ENCODE measurements around the gene MSRB3. TPM values are rescaled to one million over a fixed set of nuclear protein-coding genes. Genes with fewer than 3 reads are reported as not detected.
"Not testable (repeated sequence)": the region's sequence is repeated elsewhere in the genome, so short reads cannot be mapped to it uniquely, and the experiment has no call there.

The MSRB3 gene
- total RNA-seq, 5 donors from 2014 or later (not counting 1 experiment from before 2014, with no cell fraction given) = 0.22 to 0.90 (median 0.56) TPM

- no peaks in the 10 kb centered on the region for H3K9me3 ChIP-seq
- Mint-ChIP-seq H3K9me3 (no peaks in the 10 kb centered on the region), H3K36me3 (no peaks in the 10 kb centered on the region), H3K27ac (no peak overlapping the region), H3K4me1 (peaks cover 9 to 13% (median 9%) of the 10 kb centered on the region in 3 donors), H3K27me3 (peaks cover 41 to 50% of the 10 kb centered on the region in 2 donors), H3K4me3 (no peak overlapping the region)
- WGBS (ENCODE audit: insufficient coverage) = no CpG with 5 or more reads among the region's 3 CpGs
- H3K36me3 ChIP-seq (ENCODE audit: control insufficient read depth in 2 of 2, extremely low read depth in 1 of 2, insufficient read depth in 1 of 2, low read length in 1 of 2) = no peaks in the 10 kb centered on the region
- H3K27ac ChIP-seq (ENCODE audit: low read length) = no peak overlapping the region
- DNase-seq (no peak), ATAC-seq (replicated peaks in 1 of 4) (no peak)
- ChIA-PET POLR2A (no interaction called here), CTCF (no interaction called here)
- peaks cover 0 to 30% of the 10 kb centered on the region in 2 experiments for H3K27me3 ChIP-seq (replicated peaks in 1 of 2; ENCODE audit: control insufficient read depth in 2 of 2, extremely low read depth in 1 of 2, insufficient read depth in 2 of 2, low read length in 1 of 2)
- no peak overlapping the region for H3K4me3 ChIP-seq (ENCODE audit: control insufficient read depth in 1 of 2, extremely low read depth in 1 of 2, low read length in 1 of 2)
- peaks cover 0 to 6% of the 10 kb centered on the region in 2 experiments for H3K4me1 ChIP-seq (ENCODE audit: control insufficient read depth in 1 of 2, extremely low read depth in 1 of 2, insufficient read depth in 2 of 2, low read length in 2 of 2)
Observed at GRCh38 chr12:65280306-65280705, 1.8 kb downstream of the MSRB3 start.

DNA sequence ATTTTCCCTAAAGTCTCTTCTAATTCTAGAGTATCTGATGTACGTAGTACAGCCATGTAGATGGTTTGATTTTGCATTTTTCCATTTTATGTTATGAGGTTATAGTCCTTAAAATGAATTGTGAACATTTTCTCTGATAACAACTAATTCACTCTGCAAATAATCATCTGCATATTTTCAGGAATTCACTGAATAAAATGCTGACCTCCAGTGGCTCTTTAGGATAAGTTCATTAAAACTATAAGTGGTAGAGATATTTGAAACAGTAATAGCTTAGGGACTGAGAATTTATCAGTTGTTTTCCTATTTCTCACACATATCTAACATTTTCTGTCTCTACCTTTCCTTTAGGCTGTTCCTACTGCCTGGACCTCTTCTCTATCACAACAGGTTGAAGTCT lies 4.4 kb downstream of the MSRB3 start:
- H3K27ac Mint-ChIP-seq = no peak overlapping the region
- H3K27ac ChIP-seq (ENCODE audit: low read length) = no peak overlapping the region
- H3K9me3 Mint-ChIP-seq = no peaks in the 10 kb centered on the region
- no peaks in the 10 kb centered on the region for H3K36me3 ChIP-seq (ENCODE audit: control insufficient read depth in 2 of 2, extremely low read depth in 1 of 2, insufficient read depth in 1 of 2, low read length in 1 of 2)
- no peak for ATAC-seq (replicated peaks in 1 of 4)
- no peak for DNase-seq
- no peaks in the 10 kb centered on the region for H3K36me3 Mint-ChIP-seq
- no CpG with 5 or more reads among the region's 1 CpG for WGBS (ENCODE audit: insufficient coverage)
- H3K27me3 ChIP-seq (replicated peaks in 1 of 2; ENCODE audit: control insufficient read depth in 2 of 2, extremely low read depth in 1 of 2, insufficient read depth in 2 of 2, low read length in 1 of 2) = peaks cover 0 to 27% of the 10 kb centered on the region in 2 experiments
- peaks cover 7 to 8% (median 7%) of the 10 kb centered on the region in 3 donors for H3K4me1 Mint-ChIP-seq
- no peaks in the 10 kb centered on the region for H3K9me3 ChIP-seq
- POLR2A ChIA-PET = no interaction called here
- peaks cover 41 to 44% of the 10 kb centered on the region in 2 donors for H3K27me3 Mint-ChIP-seq
- H3K4me3 Mint-ChIP-seq = no peak overlapping the region
- H3K4me3 ChIP-seq (ENCODE audit: control insufficient read depth in 1 of 2, extremely low read depth in 1 of 2, low read length in 1 of 2) = no peak overlapping the region
- peaks cover 0 to 6% of the 10 kb centered on the region in 2 experiments for H3K4me1 ChIP-seq (ENCODE audit: control insufficient read depth in 1 of 2, extremely low read depth in 1 of 2, insufficient read depth in 2 of 2, low read length in 2 of 2)
- CTCF ChIA-PET = interaction anchor here in 1 of 2 donors (0.6 kb wide), 1 partner anchor 21 kb away, joined by 3 read pairs; no protein-coding TSS in a partner anchor

- H3K27ac ChIP-seq (ENCODE audit: low read length); CTCF ChIA-PET; H3K4me3 ChIP-seq (ENCODE audit: control insufficient read depth in 1 of 2, extremely low read depth in 1 of 2, low read length in 1 of 2); H3K27ac Mint-ChIP-seq; H3K9me3 ChIP-seq; H3K36me3 ChIP-seq (ENCODE audit: control insufficient read depth in 2 of 2, extremely low read depth in 1 of 2, insufficient read depth in 1 of 2, low read length in 1 of 2); ATAC-seq (replicated peaks in 1 of 4); H3K36me3 Mint-ChIP-seq; H3K4me3 Mint-ChIP-seq; POLR2A ChIA-PET; H3K4me1 Mint-ChIP-seq; H3K4me1 ChIP-seq (ENCODE audit: control insufficient read depth in 1 of 2, extremely low read depth in 1 of 2, insufficient read depth in 2 of 2, low read length in 2 of 2); H3K9me3 Mint-ChIP-seq; DNase-seq: not testable (repeated sequence)
- WGBS (ENCODE audit: insufficient coverage) = 100% methylated on average over 1 of the region's 7 CpGs
- H3K27me3 Mint-ChIP-seq = peaks cover 30 to 32% of the 10 kb centered on the region in 2 donors
- peaks cover 0 to 14% of the 10 kb centered on the region in 2 experiments for H3K27me3 ChIP-seq (replicated peaks in 1 of 2; ENCODE audit: control insufficient read depth in 2 of 2, extremely low read depth in 1 of 2, insufficient read depth in 2 of 2, low read length in 1 of 2)
Observed at GRCh38 chr12:65285532-65285931, 7.0 kb downstream of the MSRB3 start.

DNA sequence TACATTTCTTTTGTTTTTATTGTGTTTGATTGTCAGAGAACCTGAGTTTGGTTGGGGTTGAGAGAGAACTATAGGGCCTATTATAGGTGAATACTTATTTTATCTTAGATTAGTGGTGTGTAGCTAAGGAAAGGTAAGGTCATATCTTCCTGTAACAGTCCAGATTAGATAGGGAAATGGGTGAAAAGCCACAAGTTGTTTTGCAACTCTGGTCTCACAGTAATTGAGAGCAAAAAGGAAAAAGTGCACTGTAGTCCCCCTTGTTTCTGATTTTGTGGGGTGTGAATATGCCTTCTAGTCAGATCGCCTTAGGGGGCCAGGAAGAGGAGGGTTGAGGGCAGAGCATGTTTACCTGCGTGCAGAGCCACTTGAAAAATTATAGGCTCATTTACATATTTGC lies 8.9 kb downstream of the MSRB3 start:
- Histone ChIP-seq H3K4me3 (ENCODE audit: control insufficient read depth in 1 of 2, extremely low read depth in 1 of 2, low read length in 1 of 2) (no peak overlapping the region), H3K4me1 (ENCODE audit: control insufficient read depth in 1 of 2, extremely low read depth in 1 of 2, insufficient read depth in 2 of 2, low read length in 2 of 2) (no peaks in the 10 kb centered on the region), H3K27me3 (replicated peaks in 1 of 2; ENCODE audit: control insufficient read depth in 2 of 2, extremely low read depth in 1 of 2, insufficient read depth in 2 of 2, low read length in 1 of 2) (peaks cover 0 to 10% of the 10 kb centered on the region in 2 experiments), H3K9me3 (no peaks in the 10 kb centered on the region), H3K27ac (ENCODE audit: low read length) (no peak overlapping the region), H3K36me3 (ENCODE audit: control insufficient read depth in 2 of 2, extremely low read depth in 1 of 2, insufficient read depth in 1 of 2, low read length in 1 of 2) (no peaks in the 10 kb centered on the region)
- no peak for ATAC-seq (replicated peaks in 1 of 4)
- no peak for DNase-seq
- no peak overlapping the region for H3K27ac Mint-ChIP-seq
- H3K9me3 Mint-ChIP-seq = no peaks in the 10 kb centered on the region
- ChIA-PET CTCF (no interaction called here), POLR2A (no interaction called here)
- H3K36me3 Mint-ChIP-seq = no peaks in the 10 kb centered on the region
- H3K27me3 Mint-ChIP-seq = peaks cover 21 to 24% of the 10 kb centered on the region in 2 donors
- WGBS (ENCODE audit: insufficient coverage) = no CpG with 5 or more reads among the region's 2 CpGs
- no peak overlapping the region for H3K4me3 Mint-ChIP-seq
- no peaks in the 10 kb centered on the region for H3K4me1 Mint-ChIP-seq

GRCh38 chr12:65292241-65292640 lies 13.8 kb downstream of the MSRB3 start:
- Mint-ChIP-seq H3K27ac (no peak overlapping the region), H3K36me3 (no peaks in the 10 kb centered on the region), H3K27me3 (peaks cover 18 to 21% of the 10 kb centered on the region in 2 donors), H3K4me1 (no peaks in the 10 kb centered on the region), H3K4me3 (no peak overlapping the region), H3K9me3 (peaks cover 4 to 7% (median 6%) of the 10 kb centered on the region in 3 donors)
- Histone ChIP-seq H3K27me3 (replicated peaks in 1 of 2; ENCODE audit: control insufficient read depth in 2 of 2, extremely low read depth in 1 of 2, insufficient read depth in 2 of 2, low read length in 1 of 2) (peaks cover 0 to 4% of the 10 kb centered on the region in 2 experiments), H3K9me3 (no peaks in the 10 kb centered on the region), H3K36me3 (ENCODE audit: control insufficient read depth in 2 of 2, extremely low read depth in 1 of 2, insufficient read depth in 1 of 2, low read length in 1 of 2) (no peaks in the 10 kb centered on the region), H3K27ac (ENCODE audit: low read length) (no peak overlapping the region), H3K4me1 (ENCODE audit: control insufficient read depth in 1 of 2, extremely low read depth in 1 of 2, insufficient read depth in 2 of 2, low read length in 2 of 2) (no peaks in the 10 kb centered on the region), H3K4me3 (ENCODE audit: control insufficient read depth in 1 of 2, extremely low read depth in 1 of 2, low read length in 1 of 2) (no peak overlapping the region)
- ATAC-seq (replicated peaks in 1 of 4) (no peak), DNase-seq (no peak)
- CTCF ChIA-PET = no interaction called here
- WGBS (ENCODE audit: insufficient coverage) = 84% methylated on average over 2 of the region's 2 CpGs
- POLR2A ChIA-PET = no interaction called here

- ATAC-seq (replicated peaks in 1 of 4) = no peak
- WGBS (ENCODE audit: insufficient coverage) = no CpG with 5 or more reads among the region's 1 CpG
- no peaks in the 10 kb centered on the region for H3K36me3 ChIP-seq (ENCODE audit: control insufficient read depth in 2 of 2, extremely low read depth in 1 of 2, insufficient read depth in 1 of 2, low read length in 1 of 2)
- Mint-ChIP-seq H3K4me3 (no peak overlapping the region), H3K9me3 (peaks cover 4 to 7% (median 6%) of the 10 kb centered on the region in 3 donors), H3K27ac (no peak overlapping the region), H3K36me3 (no peaks in the 10 kb centered on the region), H3K27me3 (peaks cover 14 to 22% of the 10 kb centered on the region in 2 donors), H3K4me1 (no peaks in the 10 kb centered on the region)
- no peak for DNase-seq
- H3K27me3 ChIP-seq (replicated peaks in 1 of 2; ENCODE audit: control insufficient read depth in 2 of 2, extremely low read depth in 1 of 2, insufficient read depth in 2 of 2, low read length in 1 of 2) = peaks cover 0 to 4% of the 10 kb centered on the region in 2 experiments
- H3K4me3 ChIP-seq (ENCODE audit: control insufficient read depth in 1 of 2, extremely low read depth in 1 of 2, low read length in 1 of 2) = no peak overlapping the region
- ChIA-PET CTCF (no interaction called here), POLR2A (no interaction called here)
- no peak overlapping the region for H3K27ac ChIP-seq (ENCODE audit: low read length)
- no peaks in the 10 kb centered on the region for H3K4me1 ChIP-seq (ENCODE audit: control insufficient read depth in 1 of 2, extremely low read depth in 1 of 2, insufficient read depth in 2 of 2, low read length in 2 of 2)
- no peaks in the 10 kb centered on the region for H3K9me3 ChIP-seq
Observed at GRCh38 chr12:65293735-65294134, 15.3 kb downstream of the MSRB3 start.
